Measurements from ENCODE around the gene IGF2BP2.

- no peak for TF ChIP-seq CTCF (IDR thresholded peaks at IDR 0.05; ENCODE audit: low read depth, low read length)
- TF ChIP-seq, protein P1, sequence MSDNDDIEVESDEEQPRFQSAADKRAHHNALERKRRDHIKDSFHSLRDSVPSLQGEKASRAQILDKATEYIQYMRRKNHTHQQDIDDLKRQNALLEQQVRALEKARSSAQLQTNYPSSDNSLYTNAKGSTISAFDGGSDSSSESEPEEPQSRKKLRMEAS (IDR thresholded peaks at IDR 0.05; ENCODE audit: low read depth, low read length), result no peak
These were observed 18.3 kb upstream of the IGF2BP2 start for GRCh38 chr3:185843126-185843525.
